Neural progenitor cell (in vitro differentiated cells): Measurements from ENCODE around the gene KIAA1549. TPM values are rescaled to one million over a fixed set of nuclear protein-coding genes. Genes with fewer than 3 reads are reported as not detected.
"Not testable (repeated sequence)": the region's sequence is repeated elsewhere in the genome, so short reads cannot be mapped to it uniquely, and the experiment has no call there.

Experiments used
- DNase-seq: peaks from one replicate; pipeline ENCODE4 v3.0.0-alpha.2; 2016; ENCODE audit warnings: low spot score
- H2AFZ ChIP-seq: fragments of 200-600 bp; sonication (generic); replicated peaks from 2 replicates; pipeline ENCODE4 v1.6.1; 2016; ENCODE audit warnings: antibody characterized with exemption
- H3F3A ChIP-seq: fragments of 200-600 bp; sonication (generic); 2 replicates; pipeline ENCODE4 v1.6.1; 2016; ENCODE audit warnings: antibody characterized with exemption, low read depth
- H3K27ac ChIP-seq: fragments of 200-600 bp; sonication (generic); 2 replicates; pipeline ENCODE4 v1.5.1; 2016; ENCODE audit warnings: mild to moderate bottlenecking
- H3K27me3 ChIP-seq: fragments of 200-600 bp; sonication (generic); 2 replicates; pipeline ENCODE4 v1.6.1; 2016; ENCODE audit warnings: mild to moderate bottlenecking, moderate library complexity
- H3K36me3 ChIP-seq: fragments of 200-600 bp; sonication (generic); 2 replicates; pipeline ENCODE4 v1.5.1; 2016
- H3K4me1 ChIP-seq: fragments of 200-600 bp; sonication (generic); 2 replicates; pipeline ENCODE4 v1.6.1; 2016; ENCODE audit warnings: mixed run types
- H3K4me2 ChIP-seq: fragments of 200-600 bp; sonication (generic); 2 replicates; pipeline ENCODE4 v1.6.1; 2016
- H3K4me3 ChIP-seq: fragments of 200-600 bp; sonication (generic); 2 replicates; pipeline ENCODE4 v1.5.1; 2016
- H3K79me2 ChIP-seq: fragments of 200-600 bp; sonication (generic); 2 replicates; pipeline ENCODE4 v1.6.1; 2016; ENCODE audit warnings: low read depth
- H3K9ac ChIP-seq: fragments of 200-600 bp; sonication (generic); 2 replicates; pipeline ENCODE4 v1.6.1; 2016
- H3K9me3 ChIP-seq: fragments of 200-600 bp; sonication (generic); 2 replicates; pipeline ENCODE4 v1.5.1; 2016; ENCODE audit warnings: low read depth
- H4K20me1 ChIP-seq: fragments of 200-600 bp; sonication (generic); 2 replicates; pipeline ENCODE4 v1.6.1; 2016; ENCODE audit warnings: low read depth
- H3K27ac Mint-ChIP-seq: 3 replicates; pipeline ENCODE4 v1.8.0; 2021; ENCODE audit warnings: mixed read lengths
- H3K27me3 Mint-ChIP-seq: 2 replicates; pipeline ENCODE4 v1.8.0; 2022; ENCODE audit warnings: low read depth, mild to moderate bottlenecking, inconsistent platforms, moderate library complexity, mixed read lengths; ENCODE audit not compliant: insufficient read depth
- H3K36me3 Mint-ChIP-seq: 3 replicates; pipeline ENCODE4 v1.8.0; 2021; ENCODE audit warnings: mixed read lengths
- H3K4me1 Mint-ChIP-seq: 3 replicates; pipeline ENCODE4 v1.8.0; 2021; ENCODE audit warnings: mixed read lengths
- H3K4me3 Mint-ChIP-seq: 3 replicates; pipeline ENCODE4 v1.8.0; 2021; ENCODE audit warnings: mild to moderate bottlenecking, moderate library complexity, mixed read lengths
- H3K9me3 Mint-ChIP-seq: 3 replicates; pipeline ENCODE4 v1.8.0; 2020; ENCODE audit warnings: mixed read lengths
- CTCF ChIP-seq: fragments of 200-600 bp; sonication (generic); IDR thresholded peaks from 2 replicates; pipeline ENCODE4 v1.5.1; 2017; ENCODE audit warnings: antibody characterized with exemption, mild to moderate bottlenecking
- EZH2 ChIP-seq: fragments of 200-600 bp; sonication (generic); IDR thresholded peaks from 2 replicates; pipeline ENCODE4 v1.6.1; 2017; ENCODE audit warnings: antibody characterized with exemption, mild to moderate bottlenecking, moderate library complexity
- EZH2phosphoT487 ChIP-seq: fragments of 200-600 bp; sonication (generic); IDR thresholded peaks from 2 replicates; pipeline ENCODE4 v1.6.1; 2017; ENCODE audit warnings: antibody characterized with exemption
- total RNA-seq: library from RNA; depleted of rRNA; stranded (reverse); fragments of >200 nt; gene quantifications from 2 replicates; pipeline ENCODE4 v1.2.3, GENCODE V29; 2015; ENCODE audit warnings: low replicate concordance

The KIAA1549 gene
- 4.8 and 9.1 TPM in 2 replicates for total RNA-seq

GRCh38 chr7:138981332-138982203 is at the start of gene KIAA1549:
Gene KIAA1549 (minus strand): TSS chr7:138981389. CDS start chr7:138981269, 120 bp downstream.
- Histone ChIP-seq H3K9me3 (no peaks in the 10 kb centered on the region), H3K4me2 (peak within 1 kb of the TSS; percentile 90), H3K4me1 (peaks cover 24% of the 10 kb centered on the region), H3K27me3 (peaks cover 42% of the 10 kb centered on the region), H3K79me2 (peaks cover 42% of the 10 kb centered on the region), H3K9ac (peak within 1 kb of the TSS; percentile 23), H3K36me3 (no peaks in the 10 kb centered on the region), H2AFZ (peak within 1 kb of the TSS; percentile 75), H3F3A (peaks cover 30% of the 10 kb centered on the region), H3K4me3 (peak within 1 kb of the TSS; percentile 69), H4K20me1 (peaks cover 37% of the 10 kb centered on the region), H3K27ac (no peak within 1 kb of the TSS)
- Mint-ChIP-seq H3K4me1 (peaks cover 29% of the 10 kb centered on the region), H3K27me3 (peaks cover 3% of the 10 kb centered on the region), H3K9me3 (no peaks in the 10 kb centered on the region), H3K36me3 (peaks cover 7% of the 10 kb centered on the region), H3K27ac (peak within 1 kb of the TSS; percentile 97), H3K4me3 (peak within 1 kb of the TSS; percentile 99)
- DNase-seq = peak; percentile 92
- no peak for TF ChIP-seq EZH2phosphoT487
- TF ChIP-seq EZH2 = no peak
- TF ChIP-seq CTCF = no peak

GRCh38 chr7:139029353-139029752 is 48.2 kb upstream of the KIAA1549 start:
- no peak overlapping the region for H3K27ac ChIP-seq
- H3K79me2 ChIP-seq = no peaks in the 10 kb centered on the region
- no peaks in the 10 kb centered on the region for H3K36me3 ChIP-seq
- no peak overlapping the region for H3K4me3 ChIP-seq
- H3K27ac Mint-ChIP-seq = no peak overlapping the region
- no peaks in the 10 kb centered on the region for H3F3A ChIP-seq
- no peaks in the 10 kb centered on the region for H3K9me3 ChIP-seq
- no peak overlapping the region for H2AFZ ChIP-seq
- H3K9me3 Mint-ChIP-seq = peaks cover 2% of the 10 kb centered on the region
- no peaks in the 10 kb centered on the region for H3K27me3 Mint-ChIP-seq
- H3K36me3 Mint-ChIP-seq = peaks cover 4% of the 10 kb centered on the region
- H3K4me3 Mint-ChIP-seq = peak overlapping the region; percentile 19
- no peak for TF ChIP-seq CTCF
- TF ChIP-seq EZH2 = no peak
- TF ChIP-seq EZH2phosphoT487 = no peak
- no peak overlapping the region for H3K9ac ChIP-seq
- H4K20me1 ChIP-seq = no peaks in the 10 kb centered on the region
- peaks cover under 1% of the 10 kb centered on the region for H3K27me3 ChIP-seq
- H3K4me1 ChIP-seq = no peaks in the 10 kb centered on the region
- H3K4me2 ChIP-seq = no peak overlapping the region
- DNase-seq = no peak
- H3K4me1 Mint-ChIP-seq = no peaks in the 10 kb centered on the region

- no peak for DNase-seq
- H3K36me3 Mint-ChIP-seq = peaks cover 4% of the 10 kb centered on the region
These were observed 45.4 kb upstream of the KIAA1549 start for GRCh38 chr7:139026551-139026950.

GRCh38 chr7:139025861-139026260 is 44.7 kb upstream of the KIAA1549 start:
- H3K9ac ChIP-seq, H4K20me1 ChIP-seq, H3K27me3 Mint-ChIP-seq, H3F3A ChIP-seq, H3K4me2 ChIP-seq, H3K4me3 Mint-ChIP-seq, H3K27ac Mint-ChIP-seq, H3K4me1 Mint-ChIP-seq, H3K4me3 ChIP-seq, H3K79me2 ChIP-seq, H3K36me3 ChIP-seq, H3K36me3 Mint-ChIP-seq, H3K27me3 ChIP-seq, DNase-seq, H3K27ac ChIP-seq, H3K4me1 ChIP-seq, H3K9me3 Mint-ChIP-seq, H3K9me3 ChIP-seq, H2AFZ ChIP-seq: not testable (repeated sequence)

More at GRCh38 chr7:139026551-139026950, 45.4 kb upstream of the KIAA1549 start:
- Histone ChIP-seq H3K9ac (no peak overlapping the region), H3K4me3 (no peak overlapping the region), H4K20me1 (no peaks in the 10 kb centered on the region), H3K27me3 (no peaks in the 10 kb centered on the region), H2AFZ (no peak overlapping the region), H3F3A (no peaks in the 10 kb centered on the region), H3K4me1 (no peaks in the 10 kb centered on the region), H3K79me2 (no peaks in the 10 kb centered on the region), H3K9me3 (no peaks in the 10 kb centered on the region), H3K36me3 (peaks cover 3% of the 10 kb centered on the region), H3K4me2 (no peak overlapping the region), H3K27ac (no peak overlapping the region)
- TF ChIP-seq EZH2phosphoT487 = no peak
- TF ChIP-seq CTCF = no peak
- no peak for TF ChIP-seq EZH2
- Mint-ChIP-seq H3K4me1 (no peaks in the 10 kb centered on the region), H3K27me3 (no peaks in the 10 kb centered on the region), H3K9me3 (no peaks in the 10 kb centered on the region), H3K27ac (no peak overlapping the region), H3K4me3 (no peak overlapping the region)
